B cell (primary cell): ENCODE measurements around the gene LAG3. TPM values are rescaled to one million over a fixed set of nuclear protein-coding genes. Genes with fewer than 3 reads are reported as not detected.

Source experiments
- ATAC-seq: fragments of 200-7000 bp; cut with Tn5 transposase; one replicate; pipeline ENCODE4 v1.10.0; 2021; ENCODE audit warnings: low read depth, mild to moderate bottlenecking, moderate number of reproducible peaks, moderate library complexity
- CTCF ChIA-PET: fragments of 350-600 bp; sonication (Branson Sonifier 250); formaldehyde crosslinking; loops from one replicate; lab custom pipeline; 2021; ENCODE audit warnings: antibody characterized with exemption, inconsistent platforms; lab: Charles Lee
- POLR2A ChIA-PET: fragments of 350-600 bp; sonication (Branson Sonifier 250); formaldehyde crosslinking; loops from one replicate; lab custom pipeline; 2021; ENCODE audit warnings: antibody characterized with exemption; lab: Charles Lee
- DNase-seq: peaks from one replicate; pipeline ENCODE4 v3.0.0; 2013
- H2AFZ ChIP-seq: 2 replicates; pipeline ENCODE4 v1.6.1; 2012; ENCODE audit warnings: mild to moderate bottlenecking, low read depth, low read length; ENCODE audit not compliant: insufficient read depth, poor library complexity, severe bottlenecking
- H3K27ac ChIP-seq, 2 donors: 1 replicate in 1 of 2; 2 replicates in 1 of 2; pipeline ENCODE4 v1.5.1; 2012 to 2013; ENCODE audit warnings: low read length in 2 of 2, mild to moderate bottlenecking in 2 of 2, moderate library complexity in 1 of 2
- H3K27me3 ChIP-seq, 4 experiments: fragments of 200-600 bp in 1 of 4; sonication (generic) in 1 of 4; replicated peaks in 1 of 4; 1 replicate in 2 of 4; 2 replicates in 2 of 4; pipeline versions ENCODE4 v1.6.1 to v1.7.0; 2013 to 2016; ENCODE audit warnings: low read length in 3 of 4, mild to moderate bottlenecking in 2 of 4, mixed read lengths in 1 of 4, moderate library complexity in 1 of 4; ENCODE audit not compliant: insufficient read depth in 4 of 4, control insufficient read depth in 3 of 4; ENCODE audit errors: control extremely low read depth in 1 of 4
- H3K36me3 ChIP-seq, 2 experiments: replicated peaks in 1 of 2; 1 replicate in 1 of 2; 2 replicates in 1 of 2; pipeline versions ENCODE4 v1.6.1 to v1.7.1; 2013; ENCODE audit warnings: low read length in 1 of 2; ENCODE audit not compliant: insufficient read depth in 2 of 2, control insufficient read depth in 1 of 2; ENCODE audit errors: control extremely low read depth in 1 of 2, extremely low read depth in 1 of 2
- H3K4me1 ChIP-seq, 2 donors: fragments of 200-600 bp in 1 of 2; sonication (generic) in 1 of 2; 1 replicate in 1 of 2; 2 replicates in 1 of 2; pipeline versions ENCODE4 v1.5.1 to v1.6.1; 2013 to 2017; ENCODE audit warnings: low read length in 2 of 2; ENCODE audit not compliant: control insufficient read depth in 2 of 2, insufficient read depth in 2 of 2
- H3K4me2 ChIP-seq: replicated peaks from 2 replicates; pipeline ENCODE3; 2012; ENCODE audit warnings: mild to moderate bottlenecking, low read depth, low read length; ENCODE audit not compliant: poor library complexity, severe bottlenecking
- H3K4me3 ChIP-seq, 5 experiments: fragments of 200-600 bp in 1 of 5; sonication (generic) in 1 of 5; 1 replicate in 3 of 5; 2 replicates in 2 of 5; pipeline versions ENCODE4 v1.5.1 to v1.7.0; 2011 to 2016; ENCODE audit warnings: low read length in 4 of 5, mild to moderate bottlenecking in 4 of 5, low read depth in 2 of 5, control low read depth in 1 of 5, moderate library complexity in 1 of 5; ENCODE audit not compliant: insufficient read depth in 1 of 5; ENCODE audit errors: control extremely low read depth in 1 of 5, extremely low read depth in 1 of 5
- H3K79me2 ChIP-seq: fragments of 200-600 bp; sonication (generic); one replicate; pipeline ENCODE4 v1.6.0; 2016; ENCODE audit warnings: low read length; ENCODE audit not compliant: control insufficient read depth, insufficient read depth
- H3K9ac ChIP-seq: fragments of 200-600 bp; sonication (generic); 2 replicates; pipeline ENCODE4 v1.6.1; 2017; ENCODE audit warnings: mild to moderate bottlenecking, low read length, moderate library complexity
- H3K9me3 ChIP-seq, 3 donors: one replicate each; pipeline versions ENCODE4 v1.6.1 to v1.7.1; 2013; ENCODE audit warnings: low read length in 2 of 3; ENCODE audit not compliant: control insufficient read depth in 2 of 3, insufficient read depth in 1 of 3; ENCODE audit errors: control extremely low read depth in 1 of 3
- H4K20me1 ChIP-seq: 2 replicates; pipeline ENCODE4 v1.6.0; 2012; ENCODE audit warnings: mild to moderate bottlenecking, low read length; ENCODE audit not compliant: insufficient read depth, control insufficient read depth, poor library complexity, severe bottlenecking
- H3K27ac Mint-ChIP-seq: one replicate; pipeline ENCODE4 v1.8.0; 2021; ENCODE audit warnings: mixed read lengths
- H3K27me3 Mint-ChIP-seq: one replicate; pipeline ENCODE4 v1.8.0; 2021; ENCODE audit warnings: mixed read lengths
- H3K4me1 Mint-ChIP-seq: one replicate; pipeline ENCODE4 v1.8.0; 2021; ENCODE audit warnings: mixed read lengths
- H3K4me3 Mint-ChIP-seq: one replicate; pipeline ENCODE4 v1.8.0; 2021; ENCODE audit warnings: mixed read lengths
- H3K9me3 Mint-ChIP-seq: one replicate; pipeline ENCODE4 v1.8.0; 2022; ENCODE audit warnings: mixed read lengths; ENCODE audit not compliant: insufficient read depth
- CTCF ChIP-seq: fragments of 200-600 bp; IDR thresholded peaks from one replicate; pipeline ENCODE4 v1.8.0; 2022; ENCODE audit warnings: antibody characterized with exemption, mild to moderate bottlenecking
- EZH2 ChIP-seq: IDR thresholded peaks from 2 replicates; pipeline ENCODE4 v1.6.1; 2012; ENCODE audit warnings: borderline replicate concordance, low read depth, mild to moderate bottlenecking, moderate library complexity, low read length; ENCODE audit not compliant: insufficient read depth, poor library complexity, severe bottlenecking
- WGBS: methylation state at CpG from one replicate; pipeline ENCODE4 v1.1.5; 2013; ENCODE audit warnings: missing lambda C conversion rate; ENCODE audit not compliant: insufficient coverage; 5-methylcytosine and 5-hydroxymethylcytosine counted together
- intact Hi-C: fragments of 100-400 bp; cut with micrococcal nuclease; formaldehyde crosslinking; loops from one replicate; pipeline ENCODE4 v1.10.0; 2022
- polyA plus RNA-seq: library from polyadenylated mRNA; depleted of rRNA; stranded (reverse); fragments of >200 nt; gene quantifications from 2 replicates; pipeline ENCODE4 v1.2.3, GENCODE V29; 2012
- total RNA-seq, 2 donors: library from RNA; stranded (reverse); fragments of 120-200 nt in 1 of 2; gene quantifications; 1 replicate in 1 of 2; 2 replicates in 1 of 2; pipeline versions ENCODE4 v1.2.3 to v1.2.4, GENCODE V29; 2013 to 2022

LAG3 gene
- total and polyA plus RNA-seq, 2 donors (not counting 1 experiment from before 2014, with no cell fraction given) = not detected

GRCh38 chr12:6817662-6818157, 45.4 kb downstream of the LAG3 start:
- 84% methylated on average over 18 of the region's 20 CpGs for WGBS

DNA sequence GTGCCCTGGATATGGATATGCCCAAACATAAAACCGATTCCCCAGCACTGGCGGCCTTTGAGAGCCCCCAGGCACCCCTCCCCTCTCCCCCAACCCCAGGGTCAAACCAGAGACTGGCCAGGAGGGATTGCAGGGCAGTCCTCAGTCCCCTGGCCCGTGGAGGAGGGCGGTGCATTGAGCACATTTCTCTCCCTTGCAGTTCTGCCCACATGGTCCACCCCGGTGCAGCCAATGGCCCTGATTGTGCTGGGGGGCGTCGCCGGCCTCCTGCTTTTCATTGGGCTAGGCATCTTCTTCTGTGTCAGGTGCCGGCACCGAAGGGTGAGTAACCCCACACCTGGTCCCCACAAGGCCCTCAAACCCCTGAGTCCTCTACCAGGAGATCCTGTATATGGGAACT, 45.9 kb downstream of the LAG3 start:
- Histone ChIP-seq H3K9ac (no peak overlapping the region), H3K9me3 (peaks cover 0 to under 1% (median 0%) of the 10 kb centered on the region in 3 donors), H4K20me1 (no peaks in the 10 kb centered on the region), H3K27me3 (peaks cover 0 to 47% (median 7%) of the 10 kb centered on the region in 4 experiments), H3K36me3 (no peaks in the 10 kb centered on the region), H3K4me3 (no peak overlapping the region), H2AFZ (no peak overlapping the region), H3K4me2 (no peak overlapping the region), H3K4me1 (peaks cover 11 to 14% of the 10 kb centered on the region in 2 donors), H3K79me2 (no peaks in the 10 kb centered on the region), H3K27ac (no peak overlapping the region)
- POLR2A ChIA-PET = no interaction called here
- intact Hi-C loops = no loop called here
- Mint-ChIP-seq H3K27ac (no peak overlapping the region), H3K9me3 (no peaks in the 10 kb centered on the region), H3K4me3 (no peak overlapping the region), H3K27me3 (peaks cover 49% of the 10 kb centered on the region), H3K4me1 (peaks cover 12% of the 10 kb centered on the region)
- WGBS = 93% methylated on average over 8 of the region's 10 CpGs
- TF ChIP-seq EZH2 (no peak), CTCF (no peak)
- DNase-seq = no peak
- CTCF ChIA-PET = no interaction called here
- no peak for ATAC-seq

More at GRCh38 chr12:6817662-6818157, 45.4 kb downstream of the LAG3 start:
- H3K27ac ChIP-seq = no peak overlapping the region
- peaks cover 13% of the 10 kb centered on the region for H3K4me1 Mint-ChIP-seq
- H3K27me3 Mint-ChIP-seq = peaks cover 44% of the 10 kb centered on the region
- H3K9me3 Mint-ChIP-seq = no peaks in the 10 kb centered on the region
- no peak for TF ChIP-seq CTCF
- no peak for TF ChIP-seq EZH2
- H4K20me1 ChIP-seq = no peaks in the 10 kb centered on the region
- H3K27me3 ChIP-seq = peaks cover 0 to 42% (median 7%) of the 10 kb centered on the region in 4 experiments
- no peak overlapping the region for H3K4me3 ChIP-seq
- H3K4me3 Mint-ChIP-seq = no peak overlapping the region
- DNase-seq = no peak
- intact Hi-C loops = no loop called here
- no peak for ATAC-seq
- CTCF ChIA-PET = no interaction called here
- no peaks in the 10 kb centered on the region for H3K79me2 ChIP-seq
- POLR2A ChIA-PET = no interaction called here
- H3K4me2 ChIP-seq = no peak overlapping the region
- H3K4me1 ChIP-seq = peaks cover 13 to 14% of the 10 kb centered on the region in 2 donors
- H3K27ac Mint-ChIP-seq = no peak overlapping the region
- H2AFZ ChIP-seq = no peak overlapping the region
- H3K36me3 ChIP-seq = no peaks in the 10 kb centered on the region
- no peak overlapping the region for H3K9ac ChIP-seq
- H3K9me3 ChIP-seq = no peaks in the 10 kb centered on the region
